Ecto neural progenitor cell (in vitro differentiated cells): ENCODE measurements around the gene GAPVD1.
"Not testable (repeated sequence)": the region's sequence is repeated elsewhere in the genome, so short reads cannot be mapped to it uniquely, and the experiment has no call there.

Experiments
- DNase-seq: peaks from one replicate; pipeline ENCODE4 v3.0.0-alpha.2; 2018; ENCODE audit warnings: low spot score

GAPVD1 gene

DNA sequence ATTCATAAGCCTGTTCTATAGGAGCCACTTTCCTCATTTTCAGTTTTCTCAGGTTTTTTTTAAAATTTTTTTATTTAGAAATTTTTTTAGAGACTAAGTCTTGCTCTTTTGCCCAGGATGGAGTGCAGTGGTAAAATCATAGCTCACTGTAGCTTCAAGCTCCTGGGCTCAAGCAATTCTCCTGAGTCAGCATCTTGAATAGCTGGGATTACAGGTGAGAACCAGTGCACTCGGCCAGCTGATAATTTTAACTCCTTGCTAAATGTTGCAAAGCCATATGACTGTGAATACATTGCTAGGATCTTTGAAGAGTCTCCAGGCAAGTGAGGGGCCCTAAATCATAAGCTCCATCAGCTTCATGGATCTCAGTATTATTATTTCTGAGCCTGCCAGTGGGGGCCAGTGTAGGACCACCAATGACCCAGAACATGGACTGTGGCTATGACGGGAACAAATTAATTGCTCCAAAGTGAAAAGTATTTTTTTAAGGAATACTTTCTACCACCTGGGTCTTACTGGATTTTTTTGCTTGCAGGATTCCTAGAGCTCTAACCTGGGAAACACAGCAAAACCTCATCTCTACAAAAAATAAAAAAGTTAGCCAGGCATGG, 5.7 kb upstream of the GAPVD1 start:
- DNase-seq: no peak

GRCh38 chr9:125258160-125258785, 3.4 kb upstream of the GAPVD1 start:
- DNase-seq: no peak

DNA sequence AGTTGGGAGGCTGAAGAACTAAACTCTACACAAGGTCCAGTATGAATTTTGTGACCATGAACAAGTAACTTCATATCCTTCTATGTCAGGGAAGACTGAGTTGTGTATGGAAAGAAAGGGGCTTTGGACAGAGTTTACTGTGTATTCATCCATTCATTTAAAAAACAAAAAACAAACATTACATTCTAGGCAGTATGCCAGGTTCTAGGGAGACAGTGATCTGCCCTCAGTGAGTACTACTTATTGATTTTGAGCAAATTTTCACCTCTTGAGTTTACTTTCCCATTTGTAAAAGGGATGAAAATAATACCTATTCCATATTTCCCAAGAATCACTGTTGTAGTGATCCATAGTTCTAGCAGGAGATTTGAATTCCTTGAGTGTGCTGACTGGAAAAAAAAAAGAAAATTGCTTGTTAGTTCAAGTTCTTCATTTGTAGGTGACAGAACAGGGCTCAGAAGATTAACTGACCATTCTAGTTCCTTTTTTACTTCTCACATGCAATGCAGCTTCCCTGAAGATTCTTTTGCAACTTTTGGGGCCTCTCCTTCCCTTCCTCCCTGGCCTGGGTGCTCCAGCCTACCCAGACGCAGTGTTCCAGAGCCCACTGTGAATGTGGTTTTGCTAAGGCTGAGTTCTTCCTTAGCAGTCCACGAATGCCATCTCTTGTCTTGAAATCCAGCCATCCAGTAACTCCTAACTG, 2.6 kb upstream of the GAPVD1 start:
- DNase-seq: no peak

GRCh38 chr9:125260561-125260960, 1.1 kb upstream of the GAPVD1 start:
- DNase-seq: no peak

GRCh38 chr9:125262294-125262991, 817 bp downstream of the GAPVD1 start:
- DNase-seq: no peak

- not testable (repeated sequence) for DNase-seq
These were observed 2.4 kb downstream of the GAPVD1 start for GRCh38 chr9:125264068-125264467.

DNA sequence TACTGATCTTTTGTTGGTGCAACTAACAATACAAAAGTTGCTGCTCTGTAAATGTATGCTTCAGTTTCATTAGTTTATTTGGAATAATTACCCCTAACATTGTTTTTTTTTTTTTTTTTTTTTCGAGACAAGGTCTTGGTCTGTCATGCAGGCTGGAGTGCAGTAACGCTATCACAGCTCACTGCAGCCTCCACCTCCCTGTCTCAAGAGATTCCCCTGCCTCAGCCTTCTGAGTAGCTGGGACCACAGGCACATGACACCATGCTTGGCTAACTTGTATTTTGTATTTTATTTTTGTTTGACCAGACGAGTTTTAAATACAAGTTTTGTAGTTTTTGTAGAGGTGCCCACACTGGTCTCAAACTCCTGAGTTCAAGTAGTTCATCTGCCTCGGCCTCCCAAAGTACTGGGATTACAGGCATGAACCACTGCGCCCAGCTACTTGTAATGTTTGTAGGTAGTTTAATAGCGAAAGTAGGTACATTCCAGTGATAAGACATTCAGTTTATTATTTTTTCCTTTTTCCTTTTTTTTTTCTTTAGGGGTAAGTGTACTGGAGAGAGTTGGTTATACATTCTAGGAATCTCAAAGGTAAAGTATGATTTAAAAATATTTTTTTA, 6.9 kb downstream of the GAPVD1 start:
- no peak for DNase-seq

DNA sequence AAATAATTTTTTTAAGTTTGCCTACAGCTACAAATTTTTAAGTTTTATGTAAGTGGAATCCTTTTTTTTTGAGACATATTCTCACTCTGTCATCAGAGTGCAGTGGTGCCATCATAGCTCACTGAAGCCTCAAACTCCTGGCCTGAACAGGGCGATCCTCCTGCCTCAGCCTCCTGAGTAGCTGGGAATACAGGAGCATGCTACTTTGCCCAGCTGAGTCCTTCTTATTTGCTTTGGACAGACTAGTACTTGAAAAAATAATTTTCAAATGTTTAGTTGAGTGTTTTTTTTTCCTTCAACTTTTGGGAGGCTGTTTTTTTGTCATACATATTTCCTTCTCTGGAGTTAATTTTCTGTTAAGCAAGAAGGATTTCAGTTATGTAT, 7.4 kb downstream of the GAPVD1 start:
- DNase-seq: no peak

DNA sequence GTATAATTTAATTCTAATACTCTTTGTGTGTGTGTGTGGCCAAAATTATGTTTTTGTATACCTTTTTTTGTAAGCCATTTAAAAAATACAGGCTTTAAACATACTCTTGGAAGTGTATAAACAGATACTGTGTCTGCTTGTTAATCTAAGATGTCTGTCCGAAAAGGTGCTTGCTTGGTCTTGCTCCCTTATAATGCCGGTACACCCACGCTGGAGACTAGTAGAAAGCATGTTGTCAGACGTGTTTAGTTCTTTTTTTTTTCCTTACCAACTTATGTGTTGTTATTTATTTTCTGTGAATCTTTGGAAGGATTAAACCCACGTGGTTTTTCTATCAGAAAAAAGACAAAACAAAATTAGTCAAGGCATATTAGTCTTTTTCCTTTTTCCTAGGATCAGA, 9.5 kb downstream of the GAPVD1 start:
- DNase-seq: no peak

DNA sequence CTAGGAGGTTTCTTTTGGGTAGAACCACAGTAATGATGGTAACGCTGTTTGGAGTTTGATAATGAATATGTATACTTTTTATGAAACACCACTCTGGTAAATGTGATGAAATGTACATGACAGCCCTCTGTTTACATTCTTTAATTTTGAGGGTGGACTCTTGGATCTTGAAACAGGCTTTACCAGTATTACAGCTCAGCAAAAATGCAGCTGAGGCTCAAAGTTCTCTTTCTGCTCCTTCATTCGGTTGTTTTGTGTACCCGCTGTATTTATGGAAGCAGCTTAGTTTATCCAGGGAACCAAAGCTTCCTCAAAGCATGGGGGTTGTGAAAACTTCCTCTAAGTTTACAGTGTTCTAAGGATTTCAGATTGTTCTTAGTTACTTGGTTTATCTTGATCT, 11.1 kb downstream of the GAPVD1 start:
- no peak for DNase-seq

DNA sequence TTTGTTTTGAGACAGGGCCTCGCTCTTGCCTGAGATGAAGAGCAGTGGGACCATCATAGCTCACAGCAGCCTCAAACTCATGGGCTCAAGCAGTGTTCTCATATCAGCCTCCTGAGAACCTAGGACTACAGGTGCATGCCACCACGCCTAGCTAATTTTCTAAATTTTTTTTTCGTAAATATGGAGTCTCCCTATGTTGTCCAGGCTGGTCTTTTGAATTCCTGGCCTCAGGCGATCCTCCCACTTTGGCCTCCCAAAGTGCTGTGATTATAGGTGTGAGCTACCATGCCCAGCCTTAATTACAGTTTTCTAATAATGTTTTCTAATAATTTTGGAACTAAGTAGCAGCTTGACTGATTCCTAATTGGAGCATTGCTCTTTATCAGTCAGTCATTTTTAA, 15.1 kb downstream of the GAPVD1 start:
- DNase-seq: no peak

GRCh38 chr9:125277411-125277810, 15.8 kb downstream of the GAPVD1 start:
- no peak for DNase-seq

DNA sequence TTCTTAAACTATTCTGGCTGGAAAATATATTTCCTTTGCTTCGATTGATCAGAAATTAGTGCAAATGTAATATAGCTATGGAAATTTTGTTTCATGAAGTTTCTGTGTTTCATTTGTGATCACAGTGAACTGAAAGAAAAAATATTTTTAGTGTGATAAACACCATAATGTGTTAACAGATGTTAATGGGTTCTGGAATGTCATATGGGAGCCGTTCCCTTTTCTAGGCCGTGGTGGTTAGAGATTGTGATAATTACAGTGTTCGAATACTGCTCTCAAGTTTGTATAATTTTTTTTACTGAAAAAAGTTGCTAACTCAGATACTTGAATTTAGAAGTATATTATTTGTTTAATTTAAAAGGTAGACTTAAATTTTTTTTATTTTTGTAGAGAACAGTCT, 19.3 kb downstream of the GAPVD1 start:
- no peak for DNase-seq

DNA sequence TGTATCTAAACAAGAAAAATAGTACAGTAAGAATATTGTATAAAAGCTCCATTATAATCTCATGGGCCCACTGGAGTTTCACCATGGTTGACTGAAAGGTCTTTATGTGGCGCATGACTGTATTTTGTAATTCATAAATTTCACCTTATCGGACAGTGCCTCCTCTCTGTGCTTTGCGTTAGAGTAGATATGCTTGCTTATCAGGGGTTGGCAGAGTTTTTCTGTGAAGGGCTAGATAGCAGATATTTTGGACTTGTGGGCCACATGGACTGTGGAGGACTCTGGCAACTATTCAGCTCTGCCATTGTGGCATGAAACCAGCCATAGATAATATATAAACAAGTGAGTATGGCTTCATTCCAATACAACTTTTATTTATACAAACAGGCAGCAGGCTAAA, 23.2 kb downstream of the GAPVD1 start:
- DNase-seq: no peak

DNA sequence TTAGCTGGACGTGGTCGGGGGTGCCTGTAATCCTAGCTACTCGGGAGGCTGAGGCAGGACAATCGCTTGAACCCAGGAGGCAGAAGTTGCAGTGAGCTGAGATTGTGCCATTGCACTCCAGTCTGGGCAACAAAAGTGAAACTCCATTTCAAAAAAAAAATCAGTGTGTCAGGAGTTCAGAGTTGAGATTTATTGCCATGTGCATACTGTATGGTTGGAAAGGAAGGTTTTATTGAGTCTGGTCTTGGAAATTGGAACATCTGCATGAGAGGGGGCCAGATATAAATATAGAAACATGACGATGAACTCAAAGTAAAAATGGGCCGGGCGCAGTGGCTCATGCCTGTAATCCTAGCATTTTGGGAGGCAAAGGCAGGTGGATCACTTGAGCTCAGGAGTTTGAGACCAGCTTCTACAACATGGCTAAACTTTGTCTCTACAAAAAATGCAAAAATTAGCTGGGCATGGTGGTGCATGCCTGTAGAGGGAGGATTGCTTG, 25.4 kb downstream of the GAPVD1 start:
- DNase-seq: not testable (repeated sequence)

- DNase-seq: no peak
These were observed 31.5 kb downstream of the GAPVD1 start for GRCh38 chr9:125293134-125293533.

- no peak for DNase-seq
These were observed 34.0 kb downstream of the GAPVD1 start for GRCh38 chr9:125295657-125296056.

DNA sequence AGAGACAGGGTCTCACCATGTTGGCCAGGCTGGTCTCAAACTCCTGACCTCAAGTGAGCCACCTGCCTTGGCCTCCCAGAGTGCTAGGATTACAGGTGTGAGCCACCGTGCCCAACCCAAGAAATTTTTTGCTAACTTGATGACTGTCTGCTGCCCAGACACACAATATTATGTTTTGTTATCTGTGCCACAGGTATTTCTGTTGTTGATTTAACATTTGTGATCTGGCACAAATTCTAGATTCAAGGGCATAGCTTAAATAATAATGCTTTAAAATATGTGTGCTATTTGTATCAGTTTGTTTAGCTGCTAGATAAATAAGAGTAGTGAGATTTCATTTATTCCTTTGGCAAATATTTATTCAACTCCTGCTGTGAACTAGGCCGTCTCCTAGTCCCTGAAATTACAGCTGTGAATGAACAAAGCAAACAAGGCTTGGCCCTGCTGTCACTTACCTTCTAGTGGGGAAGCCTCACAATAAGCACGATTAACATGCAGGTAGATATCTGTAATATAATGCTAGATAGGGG, 35.3 kb downstream of the GAPVD1 start:
- no peak for DNase-seq

DNA sequence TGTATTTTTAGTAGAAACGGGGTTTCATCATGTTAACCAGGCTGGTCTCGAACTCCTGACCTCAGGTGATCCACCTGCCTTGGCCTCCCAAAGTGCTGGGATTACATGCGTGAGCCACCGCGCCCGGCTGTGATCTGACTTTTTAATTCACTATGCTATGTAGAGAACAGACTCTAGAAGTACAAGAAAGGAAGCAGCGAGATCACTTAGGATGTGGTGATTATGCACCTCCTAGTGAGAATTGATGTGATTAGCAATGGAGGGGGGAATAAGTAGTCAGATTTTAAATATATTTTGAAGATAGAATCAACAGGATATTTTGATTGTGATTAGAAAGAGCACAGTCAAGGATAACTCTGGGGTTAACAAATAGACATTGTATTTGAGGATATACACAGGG, 36.3 kb downstream of the GAPVD1 start:
- no peak for DNase-seq

DNA sequence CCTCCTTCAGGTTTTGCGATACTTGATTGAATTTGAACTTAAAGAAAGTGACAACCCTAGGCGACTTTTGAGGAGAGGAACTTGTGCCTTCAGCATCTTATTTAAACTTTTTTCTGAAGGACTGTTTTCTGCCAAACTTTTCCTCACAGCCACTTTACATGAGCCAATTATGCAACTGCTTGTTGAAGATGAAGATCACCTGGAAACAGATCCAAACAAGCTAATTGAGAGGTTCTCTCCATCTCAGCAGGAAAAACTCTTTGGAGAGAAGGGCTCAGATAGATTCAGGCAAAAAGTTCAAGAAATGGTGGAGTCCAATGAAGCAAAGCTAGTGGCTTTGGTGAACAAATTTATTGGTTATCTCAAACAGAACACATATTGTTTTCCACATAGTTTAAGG, 40.6 kb downstream of the GAPVD1 start:
- DNase-seq: no peak

DNA sequence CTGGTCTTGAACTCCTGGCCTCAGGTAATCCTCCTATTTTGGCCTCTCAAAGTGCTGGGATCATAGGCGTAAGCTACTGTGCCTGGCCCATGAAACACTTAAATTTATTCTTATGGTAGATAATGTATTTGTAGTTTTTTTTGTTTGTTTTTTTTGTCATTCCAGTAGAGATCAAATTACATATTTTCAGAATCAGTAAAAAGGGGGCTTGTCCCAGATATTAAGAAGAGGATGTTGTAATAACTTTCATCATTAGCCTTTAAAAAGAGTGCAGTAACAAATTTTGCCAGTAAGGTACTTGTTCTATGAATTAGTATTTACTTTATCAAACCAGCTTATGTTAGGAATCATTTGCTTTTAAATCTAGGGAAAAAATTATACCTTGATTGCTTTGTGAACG, 42.6 kb downstream of the GAPVD1 start:
- no peak for DNase-seq

DNA sequence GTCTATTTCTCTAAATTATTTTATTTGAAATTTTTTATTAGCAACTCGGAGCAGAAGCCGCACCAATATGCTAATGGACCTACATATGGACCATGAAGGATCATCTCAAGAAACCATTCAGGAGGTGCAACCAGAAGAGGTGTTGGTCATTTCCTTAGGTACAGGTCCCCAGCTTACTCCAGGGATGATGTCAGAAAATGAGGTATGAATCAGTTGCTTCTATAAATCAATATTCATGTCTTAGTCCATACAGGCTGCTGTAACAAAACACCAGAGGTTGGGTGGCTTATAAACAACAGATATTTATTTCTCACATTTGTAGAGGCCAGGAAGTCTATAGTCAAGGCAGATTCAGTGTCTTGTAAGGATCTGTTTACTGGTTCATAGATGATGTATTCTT, 50.8 kb downstream of the GAPVD1 start:
- no peak for DNase-seq
